ENCODE results near the gene ZNF311.
"Not testable (repeated sequence)": the region's sequence is repeated elsewhere in the genome, so short reads cannot be mapped to it uniquely, and the experiment has no call there.

ZNF311 gene

GRCh38 chr6:28953585-28954258 lies 51.4 kb downstream of the ZNF311 start:
- DNase-seq (ENCODE audit: low spot score): peak; percentile 24
- no peak for FAIRE-seq

- peak; percentile 42 for DNase-seq (ENCODE audit: low spot score)
- FAIRE-seq: no peak
These were observed 52.0 kb downstream of the ZNF311 start for GRCh38 chr6:28953039-28953584.

- not testable (repeated sequence) for DNase-seq (ENCODE audit: low spot score); FAIRE-seq
These were observed 55.4 kb downstream of the ZNF311 start for GRCh38 chr6:28949656-28950195.

- FAIRE-seq (no peak), DNase-seq (ENCODE audit: low spot score) (no peak)
These were observed 56.2 kb downstream of the ZNF311 start for GRCh38 chr6:28948782-28949486.

- peak; percentile 52 for DNase-seq (ENCODE audit: low spot score)
- FAIRE-seq: no peak
These were observed 57.3 kb downstream of the ZNF311 start for GRCh38 chr6:28947831-28948270.

GRCh38 chr6:28947067-28947765 lies 57.9 kb downstream of the ZNF311 start:
- FAIRE-seq: no peak
- no peak for DNase-seq (ENCODE audit: low spot score)

GRCh38 chr6:28945349-28945748 lies 59.8 kb downstream of the ZNF311 start:
- FAIRE-seq: no peak
- DNase-seq (ENCODE audit: low spot score): no peak

Measured in urothelium cell line (cell line).